ENCODE measurements around the gene PEMT.

DNA sequence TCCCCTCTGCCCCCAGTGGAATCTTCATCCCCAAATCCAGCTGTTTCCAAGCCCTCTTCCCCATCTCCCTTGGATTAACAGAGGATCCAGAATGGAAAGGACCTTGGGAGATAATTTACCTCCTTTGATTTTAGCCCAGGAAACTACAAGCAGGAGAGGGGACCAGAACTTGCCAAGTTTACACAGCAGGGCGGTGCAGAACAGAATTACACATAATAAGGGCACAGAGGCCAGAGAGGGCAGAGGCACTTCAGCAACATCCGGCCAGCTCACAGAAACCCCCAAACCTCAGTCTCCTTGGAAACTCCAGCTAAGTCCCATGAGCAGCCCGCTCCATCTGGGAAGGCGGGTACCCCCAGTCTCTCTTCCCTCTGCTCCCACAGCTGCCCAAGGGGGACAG lies 27.2 kb downstream of the PEMT start:
- TF ChIP-seq, protein P1, sequence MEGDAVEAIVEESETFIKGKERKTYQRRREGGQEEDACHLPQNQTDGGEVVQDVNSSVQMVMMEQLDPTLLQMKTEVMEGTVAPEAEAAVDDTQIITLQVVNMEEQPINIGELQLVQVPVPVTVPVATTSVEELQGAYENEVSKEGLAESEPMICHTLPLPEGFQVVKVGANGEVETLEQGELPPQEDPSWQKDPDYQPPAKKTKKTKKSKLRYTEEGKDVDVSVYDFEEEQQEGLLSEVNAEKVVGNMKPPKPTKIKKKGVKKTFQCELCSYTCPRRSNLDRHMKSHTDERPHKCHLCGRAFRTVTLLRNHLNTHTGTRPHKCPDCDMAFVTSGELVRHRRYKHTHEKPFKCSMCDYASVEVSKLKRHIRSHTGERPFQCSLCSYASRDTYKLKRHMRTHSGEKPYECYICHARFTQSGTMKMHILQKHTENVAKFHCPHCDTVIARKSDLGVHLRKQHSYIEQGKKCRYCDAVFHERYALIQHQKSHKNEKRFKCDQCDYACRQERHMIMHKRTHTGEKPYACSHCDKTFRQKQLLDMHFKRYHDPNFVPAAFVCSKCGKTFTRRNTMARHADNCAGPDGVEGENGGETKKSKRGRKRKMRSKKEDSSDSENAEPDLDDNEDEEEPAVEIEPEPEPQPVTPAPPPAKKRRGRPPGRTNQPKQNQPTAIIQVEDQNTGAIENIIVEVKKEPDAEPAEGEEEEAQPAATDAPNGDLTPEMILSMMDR (IDR thresholded peaks at IDR 0.05; ENCODE audit: insufficient read depth, low read length): no peak
- TF ChIP-seq POLR2AphosphoS5 (IDR thresholded peaks at IDR 0.05; ENCODE audit: low read depth): no peak
- TF ChIP-seq SPI1 (IDR thresholded peaks at IDR 0.05; ENCODE audit: borderline replicate concordance, low read depth): no peak
- TF ChIP-seq, protein P2, sequence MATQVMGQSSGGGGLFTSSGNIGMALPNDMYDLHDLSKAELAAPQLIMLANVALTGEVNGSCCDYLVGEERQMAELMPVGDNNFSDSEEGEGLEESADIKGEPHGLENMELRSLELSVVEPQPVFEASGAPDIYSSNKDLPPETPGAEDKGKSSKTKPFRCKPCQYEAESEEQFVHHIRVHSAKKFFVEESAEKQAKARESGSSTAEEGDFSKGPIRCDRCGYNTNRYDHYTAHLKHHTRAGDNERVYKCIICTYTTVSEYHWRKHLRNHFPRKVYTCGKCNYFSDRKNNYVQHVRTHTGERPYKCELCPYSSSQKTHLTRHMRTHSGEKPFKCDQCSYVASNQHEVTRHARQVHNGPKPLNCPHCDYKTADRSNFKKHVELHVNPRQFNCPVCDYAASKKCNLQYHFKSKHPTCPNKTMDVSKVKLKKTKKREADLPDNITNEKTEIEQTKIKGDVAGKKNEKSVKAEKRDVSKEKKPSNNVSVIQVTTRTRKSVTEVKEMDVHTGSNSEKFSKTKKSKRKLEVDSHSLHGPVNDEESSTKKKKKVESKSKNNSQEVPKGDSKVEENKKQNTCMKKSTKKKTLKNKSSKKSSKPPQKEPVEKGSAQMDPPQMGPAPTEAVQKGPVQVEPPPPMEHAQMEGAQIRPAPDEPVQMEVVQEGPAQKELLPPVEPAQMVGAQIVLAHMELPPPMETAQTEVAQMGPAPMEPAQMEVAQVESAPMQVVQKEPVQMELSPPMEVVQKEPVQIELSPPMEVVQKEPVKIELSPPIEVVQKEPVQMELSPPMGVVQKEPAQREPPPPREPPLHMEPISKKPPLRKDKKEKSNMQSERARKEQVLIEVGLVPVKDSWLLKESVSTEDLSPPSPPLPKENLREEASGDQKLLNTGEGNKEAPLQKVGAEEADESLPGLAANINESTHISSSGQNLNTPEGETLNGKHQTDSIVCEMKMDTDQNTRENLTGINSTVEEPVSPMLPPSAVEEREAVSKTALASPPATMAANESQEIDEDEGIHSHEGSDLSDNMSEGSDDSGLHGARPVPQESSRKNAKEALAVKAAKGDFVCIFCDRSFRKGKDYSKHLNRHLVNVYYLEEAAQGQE (IDR thresholded peaks at IDR 0.05; ENCODE audit: insufficient replicate concordance, low read depth): no peak
